ENCODE results near the gene FAM124B. TPM values are rescaled to one million over a fixed set of nuclear protein-coding genes. Genes with fewer than 3 reads are reported as not detected.

FAM124B gene
- total RNA-seq, 1 experiment from 2014 or later: 0.83 TPM

DNA sequence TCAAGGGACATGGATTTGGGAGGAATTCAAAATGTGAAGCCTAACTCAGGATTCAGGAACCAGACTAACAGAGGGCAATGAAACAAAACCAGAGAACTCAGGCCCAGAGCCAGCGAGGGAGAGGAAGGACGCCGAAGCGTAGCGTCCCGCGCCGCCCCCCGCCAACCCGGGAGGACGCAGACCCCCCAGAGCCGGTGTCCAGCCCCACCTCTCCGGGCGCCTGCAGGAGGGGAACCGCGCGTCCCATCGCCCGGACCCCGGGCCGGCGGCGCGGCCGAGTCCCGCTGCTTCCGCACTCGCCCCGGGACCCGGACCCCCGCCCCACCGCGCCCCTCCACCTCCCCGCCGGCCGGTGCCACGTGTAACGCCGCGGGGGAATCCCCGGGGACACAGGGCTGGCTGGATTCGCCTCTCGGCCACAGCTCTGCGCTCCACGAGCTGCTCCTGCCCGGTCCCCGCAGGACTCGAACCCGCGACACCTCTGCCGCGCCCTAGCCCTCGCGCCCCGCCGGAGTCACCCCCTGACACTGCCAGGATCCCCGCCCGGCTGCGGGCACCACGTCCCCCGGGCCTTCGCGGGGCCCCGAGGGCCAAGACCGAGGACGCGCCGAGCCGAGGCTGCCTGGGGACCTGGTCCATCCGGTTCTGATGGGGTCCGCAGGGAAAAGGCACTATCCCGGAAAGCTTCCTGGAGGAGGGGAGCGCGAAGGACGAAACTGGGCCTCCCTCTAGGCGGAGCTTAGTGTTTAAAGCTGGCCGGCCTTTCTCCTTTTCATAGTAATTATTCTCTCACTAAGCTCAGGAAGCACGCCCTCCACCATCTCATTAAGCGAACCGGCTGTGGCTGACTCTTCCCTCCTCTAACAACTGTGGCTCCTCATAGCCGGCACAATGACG lies 40.4 kb upstream of the FAM124B start:
- H3K9ac ChIP-seq (ENCODE audit: extremely low read depth, insufficient read length, low read length): no peak overlapping the region
- Mint-ChIP-seq H3K9me3 (peaks cover 13 to 14% of the 10 kb centered on the region in 2 experiments), H3K27me3 (ENCODE audit: low read depth) (no peaks in the 10 kb centered on the region), H3K4me3 (peak overlapping the region in 1 of 2 experiments; percentile 55; a peak in 1 of 5 replicates), H3K27ac (no peak overlapping the region; a peak in 1 of 7 replicates), H3K36me3 (ENCODE audit: insufficient read depth in 1 of 3, low read depth in 3 of 3) (peaks cover 0 to 27% (median 2%) of the 10 kb centered on the region in 3 experiments; a peak in 4 of 7 replicates), H3K4me1 (peaks cover 0 to 3% of the 10 kb centered on the region in 2 experiments; a peak in 2 of 4 replicates)
- H3K4me2 ChIP-seq (ENCODE audit: insufficient read depth, insufficient read length, low read length): no peak overlapping the region
- H2BK20ac ChIP-seq (ENCODE audit: low read depth, low read length, poor library complexity, severe bottlenecking): no peak overlapping the region
- TF ChIP-seq, protein P1, sequence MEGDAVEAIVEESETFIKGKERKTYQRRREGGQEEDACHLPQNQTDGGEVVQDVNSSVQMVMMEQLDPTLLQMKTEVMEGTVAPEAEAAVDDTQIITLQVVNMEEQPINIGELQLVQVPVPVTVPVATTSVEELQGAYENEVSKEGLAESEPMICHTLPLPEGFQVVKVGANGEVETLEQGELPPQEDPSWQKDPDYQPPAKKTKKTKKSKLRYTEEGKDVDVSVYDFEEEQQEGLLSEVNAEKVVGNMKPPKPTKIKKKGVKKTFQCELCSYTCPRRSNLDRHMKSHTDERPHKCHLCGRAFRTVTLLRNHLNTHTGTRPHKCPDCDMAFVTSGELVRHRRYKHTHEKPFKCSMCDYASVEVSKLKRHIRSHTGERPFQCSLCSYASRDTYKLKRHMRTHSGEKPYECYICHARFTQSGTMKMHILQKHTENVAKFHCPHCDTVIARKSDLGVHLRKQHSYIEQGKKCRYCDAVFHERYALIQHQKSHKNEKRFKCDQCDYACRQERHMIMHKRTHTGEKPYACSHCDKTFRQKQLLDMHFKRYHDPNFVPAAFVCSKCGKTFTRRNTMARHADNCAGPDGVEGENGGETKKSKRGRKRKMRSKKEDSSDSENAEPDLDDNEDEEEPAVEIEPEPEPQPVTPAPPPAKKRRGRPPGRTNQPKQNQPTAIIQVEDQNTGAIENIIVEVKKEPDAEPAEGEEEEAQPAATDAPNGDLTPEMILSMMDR (conservative IDR thresholded peaks at IDR 0.05): no peak
- no peaks in the 10 kb centered on the region for H3K79me2 ChIP-seq (ENCODE audit: insufficient read depth, low read length)
- no peak overlapping the region for H2BK120ac ChIP-seq (ENCODE audit: low read depth, low read length, poor library complexity, severe bottlenecking)
- H3K27ac ChIP-seq (ENCODE audit: insufficient read length, low read depth, low read length): no peak overlapping the region
- H3K23ac ChIP-seq (ENCODE audit: insufficient read length, low read depth, low read length): no peak overlapping the region
- no peak overlapping the region for H3K18ac ChIP-seq (ENCODE audit: insufficient read length, low read depth, low read length)
- no CpG with 5 or more reads among the region's 82 CpGs for WGBS (ENCODE audit: extremely low coverage, insufficient read length, low lambda C conversion rate)
- no peak overlapping the region for H3T11ph ChIP-seq (ENCODE audit: low read length)
- H4K8ac ChIP-seq (replicated peaks; ENCODE audit: insufficient read length, low read depth, low read length): no peak overlapping the region
- no peak overlapping the region for H2BK15ac ChIP-seq (ENCODE audit: low read depth, low read length)
- no peak overlapping the region for H3K56ac ChIP-seq (ENCODE audit: insufficient read length, low read depth, low read length)
- no peak overlapping the region for H2AFZ ChIP-seq (ENCODE audit: low read length)
- no peaks in the 10 kb centered on the region for H3K4me1 ChIP-seq (ENCODE audit: insufficient read depth, low read length)
- H3K9me3 ChIP-seq (ENCODE audit: control insufficient read depth, low read depth, low read length): no peaks in the 10 kb centered on the region
- H2BK12ac ChIP-seq (ENCODE audit: insufficient read length, low read depth, low read length): no peak overlapping the region
- no peak overlapping the region for H2BK5ac ChIP-seq (ENCODE audit: insufficient read length, low read length)
- H3K79me1 ChIP-seq (ENCODE audit: insufficient read depth, low read depth, low read length, poor library complexity, severe bottlenecking): no peaks in the 10 kb centered on the region
- H3K14ac ChIP-seq (ENCODE audit: insufficient read depth, low read length): no peak overlapping the region
- no peak overlapping the region for H4K5ac ChIP-seq (ENCODE audit: insufficient read length, low read depth, low read length)
- no peaks in the 10 kb centered on the region for H3K23me2 ChIP-seq (ENCODE audit: insufficient read length, low read depth, low read length, poor library complexity, severe bottlenecking)
- DNase-seq: no peak
- no peaks in the 10 kb centered on the region for H4K20me1 ChIP-seq (ENCODE audit: control insufficient read depth, insufficient read depth, insufficient read length)
- no peak overlapping the region for H3K4ac ChIP-seq (ENCODE audit: low read depth, low read length)
- no peak overlapping the region for H2AK5ac ChIP-seq (ENCODE audit: insufficient read length, low read length)
- no peak overlapping the region for H4K91ac ChIP-seq (ENCODE audit: insufficient read length, low read depth, low read length)
- H3K27me3 ChIP-seq (ENCODE audit: insufficient read depth, low read length): no peaks in the 10 kb centered on the region
